Measurements from ENCODE around the gene RGS17. TPM values are rescaled to one million over a fixed set of nuclear protein-coding genes. Genes with fewer than 3 reads are reported as not detected.
"Not testable (repeated sequence)": the region's sequence is repeated elsewhere in the genome, so short reads cannot be mapped to it uniquely, and the experiment has no call there.

The RGS17 gene
- total RNA-seq, 1 donor from 2014 or later = 3.3 TPM

DNA sequence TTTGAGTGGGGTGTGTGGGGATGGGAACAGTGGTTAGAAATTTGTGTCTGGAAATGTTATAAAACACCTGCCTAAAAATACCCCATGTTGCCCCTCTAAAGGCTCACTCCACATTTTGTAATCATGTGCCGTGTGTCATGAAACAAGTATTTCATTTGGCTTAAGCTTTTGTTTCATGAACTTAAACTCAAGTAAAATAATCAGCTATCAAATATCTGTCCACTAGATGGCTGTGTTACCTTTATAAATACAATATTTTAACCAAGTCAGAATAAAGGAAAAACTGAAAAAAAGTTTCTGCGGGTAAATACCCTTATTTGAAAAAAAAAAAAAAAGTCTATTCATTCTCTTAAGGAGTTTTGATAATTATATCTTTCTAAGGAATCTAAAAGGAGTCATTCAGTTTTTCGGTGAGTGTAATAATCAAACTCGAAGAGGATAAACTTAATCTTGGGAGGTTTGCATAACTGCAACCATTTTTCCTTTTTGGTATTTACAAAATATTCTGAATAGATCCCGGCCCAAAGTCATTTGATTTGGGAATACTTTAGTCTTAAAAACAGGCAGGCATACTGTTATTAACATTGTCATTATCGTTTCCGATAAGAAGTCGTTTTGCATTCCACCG is 98.7 kb downstream of the RGS17 start:
- DNase-seq (ENCODE audit: low spot score) = no peak

DNA sequence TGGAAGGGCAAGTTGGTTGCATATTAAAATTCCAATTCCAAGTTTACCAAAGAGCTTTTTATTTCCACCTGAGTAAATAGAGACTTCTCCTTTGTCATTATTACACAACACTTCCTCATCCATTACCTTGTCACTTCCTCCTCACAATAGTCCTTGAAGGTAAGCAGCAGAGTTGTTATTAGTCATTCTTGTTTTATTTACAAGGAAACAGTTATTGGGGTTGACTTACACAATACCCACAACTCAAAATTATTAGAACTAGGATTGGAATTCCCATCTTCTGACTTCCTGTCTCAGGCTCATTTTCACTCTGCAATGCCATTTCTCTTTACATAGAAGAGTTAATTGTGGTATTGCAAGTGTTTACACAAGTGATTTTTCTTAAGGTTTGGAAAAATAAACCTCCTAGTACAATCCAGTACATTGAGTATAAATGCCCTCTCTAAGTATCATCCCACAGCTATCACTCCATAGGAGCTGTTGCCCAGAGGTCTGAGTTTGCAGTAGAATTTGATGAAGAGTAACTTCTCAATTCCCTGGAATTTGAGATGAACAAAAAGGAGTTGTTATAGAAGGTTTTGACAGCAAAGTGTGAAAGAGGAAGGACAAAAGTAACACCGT is 99.6 kb downstream of the RGS17 start:
- no peak for DNase-seq (ENCODE audit: low spot score)

DNA sequence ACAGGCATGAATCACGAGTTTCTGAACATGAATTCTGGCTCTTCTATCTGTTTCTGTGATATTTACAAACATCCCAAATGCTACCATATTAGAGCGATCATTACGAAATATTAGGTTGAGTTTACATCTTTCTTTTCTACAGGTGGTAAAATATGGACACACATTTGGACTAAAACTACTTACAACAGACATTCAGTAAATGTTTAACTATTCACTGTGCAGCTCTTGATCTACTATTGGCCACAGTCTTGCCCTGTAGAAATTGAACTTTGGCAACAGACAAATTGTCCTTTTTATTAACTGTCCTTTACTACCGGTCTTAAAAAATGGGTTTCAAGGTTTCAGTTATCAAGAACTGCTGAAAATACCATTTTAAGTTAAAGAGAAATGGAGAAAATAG is 102.1 kb downstream of the RGS17 start:
- no peak for DNase-seq (ENCODE audit: low spot score)

DNA sequence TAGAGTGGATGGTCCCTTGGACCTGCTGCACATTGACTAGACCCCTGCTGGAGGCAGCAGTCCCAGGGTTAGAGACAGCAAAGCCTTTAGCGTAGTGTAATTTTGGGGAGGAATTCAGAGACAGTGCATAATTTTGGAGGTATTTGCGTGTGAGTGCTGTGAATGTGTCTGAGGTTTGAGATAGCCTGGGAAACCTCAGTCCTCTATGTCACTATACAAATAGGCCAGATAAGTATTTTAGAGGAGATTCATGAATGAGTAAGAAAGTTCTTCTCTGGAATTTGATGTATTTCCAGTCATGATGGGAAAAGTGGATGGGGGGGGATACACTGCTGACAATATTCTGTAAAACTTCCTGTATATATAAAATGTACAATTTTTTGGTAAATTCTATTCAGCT is 102.8 kb downstream of the RGS17 start:
- no peak for DNase-seq (ENCODE audit: low spot score)

DNA sequence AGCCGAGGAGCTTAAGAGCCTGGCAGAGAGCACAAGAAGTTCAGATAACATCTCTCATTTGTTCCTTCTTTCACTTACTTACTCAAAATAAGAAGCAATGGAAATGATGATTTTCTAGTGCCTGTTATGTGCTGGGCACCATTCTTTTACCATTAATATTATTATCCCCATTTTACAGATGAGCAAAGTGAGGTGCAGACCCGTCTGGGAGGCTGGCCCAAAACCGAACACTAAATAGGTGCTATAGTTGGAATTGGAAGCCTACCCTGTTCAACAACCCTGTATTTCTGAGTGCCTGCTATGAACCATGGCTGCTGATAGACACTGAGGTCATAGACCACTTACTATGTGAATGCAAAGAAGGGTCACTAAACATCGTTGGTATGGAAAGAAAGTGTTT is 103.6 kb downstream of the RGS17 start:
- no peak for DNase-seq (ENCODE audit: low spot score)

DNA sequence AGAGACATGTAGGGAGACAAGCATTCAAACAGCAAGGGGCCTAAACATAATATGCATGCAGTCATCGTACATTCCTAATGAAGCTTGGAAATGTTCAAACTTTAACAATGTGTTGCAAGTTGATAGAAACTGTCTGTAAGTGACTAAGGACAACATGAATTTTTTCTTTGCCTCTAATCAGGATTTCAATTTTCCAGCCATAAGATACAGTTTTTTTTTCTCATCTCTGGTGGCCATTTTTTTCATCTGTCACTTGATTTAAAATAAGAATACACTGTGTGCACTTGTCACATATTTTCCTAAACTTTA is 106.4 kb downstream of the RGS17 start:
- no peak for DNase-seq (ENCODE audit: low spot score)

DNA sequence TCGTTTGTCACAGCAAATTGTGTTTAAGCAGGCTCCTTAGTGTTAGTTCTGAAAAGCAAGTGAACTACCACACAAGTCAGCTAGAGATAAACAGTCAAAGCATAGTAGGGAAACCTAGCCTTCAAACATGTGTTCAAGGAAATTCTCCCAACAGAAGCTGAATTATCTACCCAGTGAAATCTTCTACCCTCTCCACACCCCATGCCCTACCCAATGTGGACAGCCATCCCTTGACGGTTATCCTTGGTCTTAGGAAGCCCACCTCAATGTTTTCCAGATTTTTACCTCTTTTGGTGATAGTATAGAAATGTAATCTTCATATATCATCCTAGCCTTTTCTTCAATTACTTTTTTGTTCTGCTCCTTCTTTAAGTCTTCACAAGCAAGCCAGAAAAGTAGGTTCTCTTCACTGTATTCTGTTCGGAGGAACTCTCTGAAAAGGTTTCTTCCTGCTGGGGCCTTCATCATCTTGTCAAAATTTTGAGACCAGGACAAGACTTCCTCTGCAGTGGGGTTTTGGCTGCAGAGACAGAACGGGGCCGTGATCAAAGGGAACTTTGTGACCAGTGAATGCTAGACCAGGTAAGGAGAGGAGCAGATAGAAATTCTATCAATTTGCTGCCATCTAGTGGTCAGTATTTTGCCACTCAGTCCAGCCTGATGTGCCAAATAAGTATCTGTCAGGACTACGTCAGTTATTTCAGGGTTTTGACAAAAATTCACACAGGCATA is 106.9 kb downstream of the RGS17 start:
- DNase-seq (ENCODE audit: low spot score) = no peak

DNA sequence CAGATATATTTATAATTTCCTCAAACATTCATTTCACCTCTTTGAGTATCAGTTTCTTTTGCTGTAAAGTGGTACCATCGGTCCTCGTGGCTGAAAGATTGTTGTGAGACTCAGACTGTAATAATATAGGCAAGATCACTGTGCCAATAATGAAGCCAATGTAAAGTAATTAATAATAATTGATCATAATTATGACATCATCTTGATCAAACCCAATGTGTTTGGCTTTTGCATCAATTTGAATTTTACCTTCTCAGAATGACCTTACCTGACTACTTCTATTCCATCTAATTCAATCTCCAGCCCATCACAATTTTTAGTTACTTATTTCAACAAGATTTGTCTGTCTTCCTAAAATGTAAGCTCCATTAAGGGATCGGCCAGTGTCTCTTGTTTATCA is 112.7 kb downstream of the RGS17 start:
- DNase-seq (ENCODE audit: low spot score) = no peak

DNA sequence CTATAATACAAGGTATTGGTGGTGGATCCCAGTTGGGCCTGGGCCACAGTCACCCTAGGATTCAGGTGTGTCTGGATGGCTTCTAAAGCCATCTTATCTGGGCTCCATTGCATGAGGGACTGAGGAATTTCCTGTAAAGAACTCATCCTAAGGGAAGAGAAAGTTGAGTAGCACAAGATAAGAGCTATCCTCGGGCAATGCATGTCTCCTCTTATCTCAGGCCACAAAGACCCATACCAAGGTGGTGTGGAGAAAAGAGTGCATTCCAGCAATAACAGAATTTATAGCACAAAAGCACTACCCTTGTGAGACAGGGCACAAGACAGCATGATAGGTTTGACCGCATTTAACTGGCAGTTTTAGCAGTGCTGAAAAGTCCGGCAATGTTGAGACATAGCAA is 114.2 kb downstream of the RGS17 start:
- no peak for DNase-seq (ENCODE audit: low spot score)

DNA sequence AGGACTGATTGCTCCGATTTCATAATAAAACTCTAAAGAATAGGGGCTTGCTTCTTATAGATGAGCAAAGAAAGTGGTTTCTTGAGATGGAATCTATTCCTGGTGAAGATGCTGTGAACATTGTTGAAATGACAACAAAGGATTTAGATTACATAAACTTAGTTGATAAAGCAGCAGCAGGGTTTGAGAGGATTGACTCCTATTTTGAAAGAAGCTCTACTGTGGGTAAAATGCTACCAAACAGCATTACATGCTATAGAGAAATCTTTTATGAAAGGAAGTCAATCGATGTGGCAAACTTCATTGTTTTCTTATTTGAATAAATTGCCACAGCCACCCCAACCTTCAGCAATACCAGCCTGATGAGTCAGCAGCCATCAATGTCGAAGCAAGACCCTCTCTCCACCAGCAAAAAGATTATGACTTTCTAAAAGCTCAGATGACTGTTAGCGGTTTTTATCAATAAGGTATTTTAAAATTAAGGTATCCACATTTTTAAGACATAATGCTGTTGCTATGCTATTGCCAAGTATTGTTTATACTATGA is 115.9 kb downstream of the RGS17 start:
- DNase-seq (ENCODE audit: low spot score) = no peak

DNA sequence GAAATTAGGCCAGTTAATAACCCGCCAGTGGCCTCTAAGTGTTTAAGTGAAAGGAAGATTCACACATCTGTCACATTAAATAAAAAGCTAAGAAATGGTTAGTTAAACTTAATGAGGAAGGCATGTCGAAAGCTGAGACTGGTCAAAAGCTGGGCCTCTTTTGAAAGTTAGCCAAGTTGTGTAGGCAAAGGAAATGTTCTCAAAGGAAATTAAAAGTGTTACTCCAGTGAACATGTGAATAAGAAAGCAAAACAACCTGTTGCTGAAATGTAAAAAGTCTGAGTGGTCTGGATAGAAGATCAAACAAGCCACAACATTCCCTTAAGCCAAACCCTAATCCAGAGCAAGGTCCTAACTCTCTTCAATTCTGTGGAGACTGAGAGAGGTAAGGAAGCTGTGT is 117.6 kb downstream of the RGS17 start:
- DNase-seq (ENCODE audit: low spot score) = no peak

DNA sequence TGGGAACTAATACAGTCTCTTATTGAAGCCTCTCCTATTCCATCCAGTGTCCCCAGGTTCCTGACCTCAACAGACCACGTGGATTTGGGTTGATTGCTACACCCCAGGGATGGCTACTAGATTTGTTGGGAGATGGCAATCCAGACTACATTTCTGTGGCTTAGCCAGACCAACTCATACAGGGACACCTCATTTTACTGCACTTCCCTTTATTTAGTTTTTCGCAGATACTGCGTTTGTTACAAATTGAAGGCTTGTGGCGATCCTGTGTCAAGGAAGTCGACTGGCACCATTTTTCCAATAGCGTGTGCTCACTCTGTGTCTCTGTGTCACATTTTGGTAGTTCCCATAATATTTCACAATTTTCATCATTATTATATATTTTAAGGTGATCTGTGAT is 118.2 kb downstream of the RGS17 start:
- no peak for DNase-seq (ENCODE audit: low spot score)

DNA sequence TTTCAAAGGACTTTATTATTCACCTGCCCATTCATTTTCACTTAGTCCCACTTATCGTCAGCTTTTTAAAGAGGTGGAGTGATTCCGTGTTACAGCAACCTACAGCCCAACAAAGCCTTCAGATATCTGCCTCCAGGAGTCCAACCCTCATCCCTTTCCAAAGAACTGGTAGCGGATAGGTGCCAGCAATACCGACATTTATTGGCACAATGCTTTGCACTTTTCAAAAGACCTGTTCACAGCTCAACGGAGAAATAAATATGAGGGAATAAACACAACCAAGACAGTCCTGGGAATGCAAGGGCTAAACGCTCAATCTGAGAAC is 127.8 kb downstream of the RGS17 start:
- no peak for DNase-seq (ENCODE audit: low spot score)

DNA sequence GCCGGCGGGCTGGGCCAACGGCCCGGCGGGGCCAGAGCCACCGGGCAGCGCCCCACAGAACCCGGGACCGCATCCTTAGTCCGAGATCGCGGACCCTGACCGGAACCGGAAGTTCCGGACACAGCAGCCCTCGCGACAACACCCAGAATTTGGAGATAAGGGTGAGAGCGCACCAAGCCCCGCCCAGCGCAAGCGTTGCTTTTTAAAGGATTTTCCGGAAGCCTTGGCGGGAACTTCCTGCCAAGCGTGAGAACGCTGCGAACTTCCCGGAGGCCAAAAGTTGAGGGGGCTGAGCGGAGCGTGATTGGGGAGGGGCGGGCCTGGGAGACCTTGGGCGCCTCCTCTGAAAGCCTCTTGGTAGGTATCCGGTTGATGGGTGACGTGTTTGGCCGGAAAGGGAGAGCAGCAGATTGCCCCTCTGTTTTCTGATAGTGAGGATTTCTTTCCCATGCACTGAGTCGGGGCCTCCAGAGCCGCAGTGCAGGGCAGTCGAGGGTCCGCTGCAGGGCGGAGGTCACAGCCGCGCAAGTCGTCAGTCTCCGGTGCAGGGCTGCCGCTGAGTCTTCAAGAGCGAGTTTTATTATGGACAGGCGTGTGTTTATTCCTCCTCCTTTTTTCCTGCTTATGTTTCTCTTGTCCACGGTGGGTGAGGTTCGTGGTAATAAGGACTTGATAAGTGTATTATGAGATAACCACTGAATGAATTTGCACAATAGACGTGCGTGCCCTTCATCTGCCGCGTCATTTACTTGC is 128.3 kb downstream of the RGS17 start, which contains the start of gene MTRF1L:
Gene MTRF1L, minus strand, starts transcription at position 97 of the 753 bp plus-strand sequence. Its CDS starts 24 bp downstream, at position 73.
- DNase-seq (ENCODE audit: low spot score) = peak; percentile 96

DNA sequence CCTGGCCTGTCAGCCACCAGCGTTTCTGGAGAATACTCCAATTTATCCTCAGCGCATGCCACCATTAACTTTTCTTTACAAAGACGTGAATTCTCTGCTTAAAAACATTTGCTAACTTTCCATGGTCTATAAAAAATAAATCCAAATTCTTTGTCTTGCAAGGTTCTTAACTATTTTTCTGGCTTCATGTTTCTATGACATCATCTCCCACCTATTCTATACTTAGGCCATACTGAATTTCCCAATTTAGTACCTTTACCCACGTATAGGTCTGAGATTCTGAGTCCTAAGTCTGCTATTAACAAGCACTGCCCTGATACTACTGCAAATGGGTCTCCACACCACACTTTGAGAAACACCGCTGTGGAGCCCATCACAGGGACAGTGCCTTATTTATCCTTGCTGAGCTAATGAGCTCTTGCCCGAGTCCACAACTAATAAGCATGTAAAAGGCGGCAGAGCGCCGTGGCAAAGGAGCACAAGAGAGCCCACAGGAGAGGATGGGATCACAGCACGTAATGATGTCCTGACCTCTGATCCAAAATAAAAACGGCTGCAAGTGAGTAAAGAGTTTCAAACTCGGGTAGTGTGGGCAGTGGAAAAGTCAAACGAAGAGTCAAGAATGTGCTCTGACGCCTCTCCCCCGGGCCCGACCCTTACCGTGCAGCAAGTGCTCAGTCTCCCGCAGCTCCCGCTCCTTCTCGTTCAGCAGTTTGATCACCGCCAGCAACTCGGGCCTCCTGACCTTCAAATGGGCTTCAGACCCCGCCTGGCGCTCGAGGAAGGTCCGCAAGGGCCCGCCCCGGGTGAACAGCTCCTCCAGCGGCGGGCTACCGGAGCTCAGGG is 129.1 kb downstream of the RGS17 start:
- DNase-seq (ENCODE audit: low spot score) = no peak

DNA sequence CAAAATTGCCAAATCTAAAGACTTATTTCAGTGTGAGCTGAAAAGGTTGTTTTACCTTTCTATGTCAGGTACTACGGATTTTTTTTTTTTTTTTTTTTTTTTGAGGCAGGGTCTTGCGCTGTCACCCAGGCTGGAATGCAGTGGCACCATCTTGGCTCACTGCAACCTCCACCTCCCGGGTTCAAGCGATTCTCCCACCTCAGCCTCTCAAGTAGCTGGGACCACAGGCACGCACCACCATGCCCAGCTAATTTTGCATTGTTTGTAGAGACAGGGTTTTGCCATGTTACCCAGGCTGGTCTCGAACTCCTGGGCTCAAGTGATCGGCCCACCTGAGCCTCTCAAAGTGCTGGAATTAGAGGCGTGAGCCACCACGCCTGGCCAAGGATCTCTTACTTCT is 130.3 kb downstream of the RGS17 start:
- not testable (repeated sequence) for DNase-seq (ENCODE audit: low spot score)

DNA sequence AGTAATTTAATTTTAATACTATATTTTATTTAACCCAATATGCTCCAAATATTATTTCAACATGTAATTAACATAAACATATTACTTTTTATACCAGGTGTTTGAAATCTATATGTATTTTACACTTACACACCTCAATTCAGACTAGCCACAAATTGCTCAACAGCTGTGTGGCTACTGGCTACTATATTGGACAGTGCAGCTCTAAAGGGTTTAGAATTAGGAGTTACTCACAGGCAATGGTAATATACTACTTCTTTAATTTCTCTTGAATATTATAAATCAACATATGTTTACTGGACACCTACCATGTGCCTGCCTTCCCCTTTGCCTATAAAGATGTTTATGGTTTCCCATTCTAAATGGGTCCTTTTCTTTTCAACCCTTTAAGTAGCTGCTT is 130.8 kb downstream of the RGS17 start:
- no peak for DNase-seq (ENCODE audit: low spot score)

DNA sequence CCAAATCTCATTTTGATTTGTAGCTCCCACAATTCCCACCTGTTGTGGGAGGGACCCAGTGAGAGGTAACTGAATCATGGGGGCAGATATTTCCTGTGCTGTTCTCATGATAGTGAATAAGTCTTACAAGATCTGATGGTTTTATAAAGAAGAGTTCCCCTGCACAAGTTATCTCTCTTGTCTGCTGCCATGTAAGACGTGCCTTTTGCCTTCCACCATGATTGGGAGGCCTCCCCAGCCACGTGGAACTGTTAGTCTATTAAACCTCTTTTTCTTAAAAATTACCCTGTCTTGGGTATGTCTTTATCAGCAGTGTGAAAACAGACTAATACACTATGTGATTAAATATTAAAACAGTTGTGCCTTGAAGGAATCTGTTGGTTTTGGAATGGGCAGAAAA is 131.5 kb downstream of the RGS17 start:
- DNase-seq (ENCODE audit: low spot score) = not testable (repeated sequence)

DNA sequence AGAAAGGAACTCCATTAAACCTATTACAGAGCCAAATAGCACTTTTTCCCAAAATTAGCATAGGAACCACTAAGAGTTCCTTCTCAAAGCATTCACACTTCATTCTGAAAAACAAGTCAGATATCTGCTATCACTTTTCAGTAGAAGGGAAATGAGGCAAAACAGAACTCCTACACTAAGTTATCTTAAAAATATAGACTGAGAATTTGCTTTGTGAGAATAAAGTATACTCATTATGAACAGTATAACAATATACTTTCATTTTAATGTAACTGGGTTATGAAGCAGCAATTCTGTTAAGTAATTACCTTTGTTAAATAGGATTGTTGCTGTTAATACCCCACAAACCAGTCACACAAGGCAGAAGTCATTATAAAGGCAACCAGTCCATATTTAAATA is 137.2 kb downstream of the RGS17 start:
- DNase-seq (ENCODE audit: low spot score) = no peak

DNA sequence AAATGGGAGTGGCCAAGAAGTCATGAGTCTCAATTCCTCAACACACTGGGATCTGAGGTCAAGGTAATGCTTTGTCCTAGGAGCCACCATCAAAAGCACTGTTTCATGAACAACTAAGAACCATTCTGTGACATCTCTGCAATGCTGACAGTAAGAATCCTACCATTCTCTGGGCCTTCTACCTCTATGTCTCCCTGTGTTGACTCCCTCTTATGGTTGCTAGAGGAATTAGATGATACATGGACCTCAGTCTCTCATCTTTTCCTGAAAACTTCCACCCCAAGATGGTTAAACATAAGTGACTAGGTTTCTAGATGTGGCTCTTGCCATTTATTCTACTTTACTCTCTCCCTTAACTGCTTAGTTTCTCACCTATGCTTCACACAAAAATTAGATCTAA is 137.7 kb downstream of the RGS17 start:
- DNase-seq (ENCODE audit: low spot score) = no peak

DNA sequence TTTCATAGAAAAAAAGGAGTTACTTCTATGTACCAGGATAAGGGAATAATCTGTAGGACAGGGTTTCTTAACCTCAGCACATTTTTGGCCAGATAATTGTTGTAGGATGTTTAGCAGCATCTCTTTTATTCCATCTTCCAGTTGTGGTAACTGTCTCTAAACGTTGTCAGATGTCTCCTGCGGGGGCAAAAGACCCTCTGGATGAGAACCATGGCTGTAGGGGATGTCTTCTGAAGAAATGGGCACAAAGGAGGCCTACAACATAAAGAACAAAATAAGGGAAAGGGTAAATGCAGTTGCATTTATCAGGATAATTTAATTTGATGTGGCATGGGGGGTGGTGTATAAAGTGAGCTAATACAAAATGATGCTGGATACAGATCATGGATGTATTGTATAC is 144.1 kb downstream of the RGS17 start:
- DNase-seq (ENCODE audit: low spot score) = no peak

DNA sequence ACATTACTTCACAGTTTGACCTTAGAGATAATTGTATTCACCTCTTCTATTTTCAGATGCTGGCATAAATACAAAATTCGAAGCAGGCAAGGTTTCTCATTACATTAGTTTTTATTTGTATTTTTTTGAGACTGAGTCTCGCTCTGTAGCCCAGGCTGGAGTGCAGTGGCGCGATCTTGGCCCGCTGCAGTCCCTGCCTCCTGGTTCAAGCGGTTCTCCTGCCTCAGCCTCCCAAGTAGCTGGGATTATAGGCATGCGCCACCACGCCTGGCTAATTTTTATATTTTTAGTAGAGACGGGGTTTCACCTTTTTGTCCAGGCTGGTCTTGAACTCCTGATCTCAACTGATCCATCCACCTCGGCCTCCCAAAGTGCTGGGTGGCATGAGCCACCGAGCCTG is 145.8 kb downstream of the RGS17 start:
- not testable (repeated sequence) for DNase-seq (ENCODE audit: low spot score)
